ENCODE data around the gene ARL10.

Gene ARL10

GRCh38 chr5:176339304-176339703 lies 26.0 kb upstream of the ARL10 start:
- CTCF ChIA-PET, result no interaction called here
- POLR2A ChIA-PET, result interaction anchor here (1.3 kb wide), 1 partner anchor 22 kb away, joined by 5 read pairs; the partner anchor contains the start of gene KIAA1191
- no peak overlapping the region for H3K27ac ChIP-seq (ENCODE audit: extremely low read depth, low read depth, low read length)
- no peak overlapping the region for H3K4me3 ChIP-seq (ENCODE audit: low read depth, low read length)
- H3K36me3 ChIP-seq (ENCODE audit: control insufficient read depth in 2 of 2, insufficient read depth in 1 of 2, low read length in 2 of 2), result peaks cover 29 to 64% of the 10 kb centered on the region in 2 experiments
- H3K9me3 ChIP-seq (ENCODE audit: control insufficient read depth, insufficient read depth, low read depth, low read length), result no peaks in the 10 kb centered on the region
- no peaks in the 10 kb centered on the region for H3K4me1 ChIP-seq (ENCODE audit: control insufficient read depth, insufficient read depth, low read length)
- TF ChIP-seq ZNF148 (tag by site-specific recombination; IDR thresholded peaks at IDR 0.05; ENCODE audit: borderline replicate concordance) (no peak), ZNF701 (tag by site-specific recombination; IDR thresholded peaks at IDR 0.05) (no peak), BCL11A (tag by site-specific recombination; IDR thresholded peaks at IDR 0.05; ENCODE audit: low read depth) (no peak), SETDB1 (IDR thresholded peaks at IDR 0.05; ENCODE audit: insufficient read length, low read length) (no peak), ZFHX2 (tag by site-specific recombination; conservative IDR thresholded peaks at IDR 0.05) (no peak), ZNF670 (tag by site-specific recombination; IDR thresholded peaks at IDR 0.05; ENCODE audit: low read depth) (no peak), REST (tag by site-specific recombination; IDR thresholded peaks at IDR 0.05) (no peak)
- TF ChIP-seq, protein P1, sequence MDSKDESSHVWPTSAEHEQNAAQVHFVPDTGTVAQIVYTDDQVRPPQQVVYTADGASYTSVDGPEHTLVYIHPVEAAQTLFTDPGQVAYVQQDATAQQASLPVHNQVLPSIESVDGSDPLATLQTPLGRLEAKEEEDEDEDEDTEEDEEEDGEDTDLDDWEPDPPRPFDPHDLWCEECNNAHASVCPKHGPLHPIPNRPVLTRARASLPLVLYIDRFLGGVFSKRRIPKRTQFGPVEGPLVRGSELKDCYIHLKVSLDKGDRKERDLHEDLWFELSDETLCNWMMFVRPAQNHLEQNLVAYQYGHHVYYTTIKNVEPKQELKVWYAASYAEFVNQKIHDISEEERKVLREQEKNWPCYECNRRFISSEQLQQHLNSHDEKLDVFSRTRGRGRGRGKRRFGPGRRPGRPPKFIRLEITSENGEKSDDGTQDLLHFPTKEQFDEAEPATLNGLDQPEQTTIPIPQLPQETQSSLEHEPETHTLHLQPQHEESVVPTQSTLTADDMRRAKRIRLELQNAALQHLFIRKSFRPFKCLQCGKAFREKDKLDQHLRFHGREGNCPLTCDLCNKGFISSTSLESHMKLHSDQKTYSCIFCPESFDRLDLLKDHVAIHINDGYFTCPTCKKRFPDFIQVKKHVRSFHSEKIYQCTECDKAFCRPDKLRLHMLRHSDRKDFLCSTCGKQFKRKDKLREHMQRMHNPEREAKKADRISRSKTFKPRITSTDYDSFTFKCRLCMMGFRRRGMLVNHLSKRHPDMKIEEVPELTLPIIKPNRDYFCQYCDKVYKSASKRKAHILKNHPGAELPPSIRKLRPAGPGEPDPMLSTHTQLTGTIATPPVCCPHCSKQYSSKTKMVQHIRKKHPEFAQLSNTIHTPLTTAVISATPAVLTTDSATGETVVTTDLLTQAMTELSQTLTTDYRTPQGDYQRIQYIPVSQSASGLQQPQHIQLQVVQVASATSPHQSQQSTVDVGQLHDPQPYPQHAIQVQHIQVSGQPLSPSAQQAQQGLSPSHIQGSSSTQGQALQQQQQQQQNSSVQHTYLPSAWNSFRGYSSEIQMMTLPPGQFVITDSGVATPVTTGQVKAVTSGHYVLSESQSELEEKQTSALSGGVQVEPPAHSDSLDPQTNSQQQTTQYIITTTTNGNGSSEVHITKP (tag by site-specific recombination; IDR thresholded peaks at IDR 0.05), result no peak
- TF ChIP-seq, protein P2, sequence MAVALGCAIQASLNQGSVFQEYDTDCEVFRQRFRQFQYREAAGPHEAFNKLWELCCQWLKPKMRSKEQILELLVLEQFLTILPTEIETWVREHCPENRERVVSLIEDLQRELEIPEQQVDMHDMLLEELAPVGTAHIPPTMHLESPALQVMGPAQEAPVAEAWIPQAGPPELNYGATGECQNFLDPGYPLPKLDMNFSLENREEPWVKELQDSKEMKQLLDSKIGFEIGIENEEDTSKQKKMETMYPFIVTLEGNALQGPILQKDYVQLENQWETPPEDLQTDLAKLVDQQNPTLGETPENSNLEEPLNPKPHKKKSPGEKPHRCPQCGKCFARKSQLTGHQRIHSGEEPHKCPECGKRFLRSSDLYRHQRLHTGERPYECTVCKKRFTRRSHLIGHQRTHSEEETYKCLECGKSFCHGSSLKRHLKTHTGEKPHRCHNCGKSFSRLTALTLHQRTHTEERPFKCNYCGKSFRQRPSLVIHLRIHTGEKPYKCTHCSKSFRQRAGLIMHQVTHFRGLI (tag by site-specific recombination; IDR thresholded peaks at IDR 0.05), result no peak

DNA sequence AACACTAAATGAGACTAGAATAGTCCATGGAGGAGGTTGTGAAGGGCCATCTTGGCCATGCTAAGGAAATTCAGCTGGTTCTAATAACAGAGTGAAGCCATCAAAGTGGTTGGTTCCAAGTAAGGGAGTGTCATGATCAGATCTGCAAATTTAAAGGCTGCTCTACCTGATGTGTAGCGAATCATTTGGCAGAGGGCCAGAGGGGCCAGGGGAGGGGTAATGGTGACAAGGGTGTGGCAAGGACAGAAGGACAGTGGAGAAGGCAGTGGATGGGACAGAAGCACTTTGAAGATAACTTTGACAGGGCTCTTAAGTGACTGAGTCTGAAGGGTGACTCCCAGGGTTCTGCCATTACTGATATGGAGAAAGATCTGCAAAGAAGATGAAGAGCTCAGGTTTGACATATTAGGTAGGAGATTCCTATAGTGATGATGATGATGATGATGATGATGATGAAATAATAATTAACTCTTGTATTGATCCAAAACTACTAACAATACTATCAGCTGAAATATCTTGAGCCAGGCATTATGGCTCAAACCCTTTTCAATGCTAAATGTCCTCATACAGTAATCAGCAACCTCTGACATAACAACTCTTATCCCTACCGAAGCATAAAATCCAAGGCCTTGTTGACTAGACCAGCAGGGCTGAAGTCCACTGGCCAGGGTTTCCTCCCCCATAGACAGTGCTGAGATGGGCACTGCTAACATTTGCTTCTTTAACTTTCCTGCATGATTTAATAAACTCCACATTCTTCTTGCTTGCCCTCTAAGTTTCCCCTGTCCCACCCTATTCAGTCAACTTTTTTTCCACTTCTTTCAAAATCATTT lies 23.7 kb upstream of the ARL10 start:
- POLR2A ChIA-PET, result no interaction called here
- Histone ChIP-seq H3K9me3 (ENCODE audit: control insufficient read depth, insufficient read depth, low read depth, low read length) (no peaks in the 10 kb centered on the region), H3K4me3 (ENCODE audit: low read depth, low read length) (no peak overlapping the region), H3K4me1 (ENCODE audit: control insufficient read depth, insufficient read depth, low read length) (no peaks in the 10 kb centered on the region), H3K36me3 (ENCODE audit: control insufficient read depth in 2 of 2, insufficient read depth in 1 of 2, low read length in 2 of 2) (peaks cover 37 to 75% of the 10 kb centered on the region in 2 experiments), H3K27ac (ENCODE audit: extremely low read depth, low read depth, low read length) (no peak overlapping the region)
- CTCF ChIA-PET, result no interaction called here
- TF ChIP-seq, protein P3, sequence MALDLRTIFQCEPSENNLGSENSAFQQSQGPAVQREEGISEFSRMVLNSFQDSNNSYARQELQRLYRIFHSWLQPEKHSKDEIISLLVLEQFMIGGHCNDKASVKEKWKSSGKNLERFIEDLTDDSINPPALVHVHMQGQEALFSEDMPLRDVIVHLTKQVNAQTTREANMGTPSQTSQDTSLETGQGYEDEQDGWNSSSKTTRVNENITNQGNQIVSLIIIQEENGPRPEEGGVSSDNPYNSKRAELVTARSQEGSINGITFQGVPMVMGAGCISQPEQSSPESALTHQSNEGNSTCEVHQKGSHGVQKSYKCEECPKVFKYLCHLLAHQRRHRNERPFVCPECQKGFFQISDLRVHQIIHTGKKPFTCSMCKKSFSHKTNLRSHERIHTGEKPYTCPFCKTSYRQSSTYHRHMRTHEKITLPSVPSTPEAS (tag by site-specific recombination; IDR thresholded peaks at IDR 0.05), result no peak
- no peak for TF ChIP-seq ZNF530 (tag by site-specific recombination; IDR thresholded peaks at IDR 0.05; ENCODE audit: low read depth)
- TF ChIP-seq, protein P4, sequence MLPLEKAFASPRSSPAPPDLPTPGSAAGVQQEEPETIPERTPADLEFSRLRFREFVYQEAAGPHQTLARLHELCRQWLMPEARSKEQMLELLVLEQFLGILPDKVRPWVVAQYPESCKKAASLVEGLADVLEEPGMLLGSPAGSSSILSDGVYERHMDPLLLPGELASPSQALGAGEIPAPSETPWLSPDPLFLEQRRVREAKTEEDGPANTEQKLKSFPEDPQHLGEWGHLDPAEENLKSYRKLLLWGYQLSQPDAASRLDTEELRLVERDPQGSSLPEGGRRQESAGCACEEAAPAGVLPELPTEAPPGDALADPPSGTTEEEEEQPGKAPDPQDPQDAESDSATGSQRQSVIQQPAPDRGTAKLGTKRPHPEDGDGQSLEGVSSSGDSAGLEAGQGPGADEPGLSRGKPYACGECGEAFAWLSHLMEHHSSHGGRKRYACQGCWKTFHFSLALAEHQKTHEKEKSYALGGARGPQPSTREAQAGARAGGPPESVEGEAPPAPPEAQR (tag by site-specific recombination; IDR thresholded peaks at IDR 0.05), result no peak
- TF ChIP-seq RBAK (tag by site-specific recombination; IDR thresholded peaks at IDR 0.05), result no peak
- TF ChIP-seq WT1 (tag by site-specific recombination; IDR thresholded peaks at IDR 0.05), result no peak
- TF ChIP-seq ZNF140 (tag by site-specific recombination; IDR thresholded peaks at IDR 0.05), result no peak
- peak; percentile 35 for TF ChIP-seq ZNF600 (tag by site-specific recombination; IDR thresholded peaks at IDR 0.05)
- TF ChIP-seq ZSCAN16 (tag by site-specific recombination; IDR thresholded peaks at IDR 0.05), result no peak
- no peak for TF ChIP-seq ZNF843 (tag by site-specific recombination; IDR thresholded peaks at IDR 0.05)
- TF ChIP-seq ZNF221 (tag by site-specific recombination; IDR thresholded peaks at IDR 0.05; ENCODE audit: borderline replicate concordance), result no peak
- TF ChIP-seq ZNF654 (tag by site-specific recombination; IDR thresholded peaks at IDR 0.05; ENCODE audit: low read depth), result no peak

All from HEK293 (cell line).